Fibroblast of gingiva (primary cell): ENCODE measurements around the gene CST1.

ENCODE experiments used
- DNase-seq: peaks from one replicate; pipeline ENCODE4 v3.0.0-alpha.2; 2011; ENCODE audit warnings: low read depth

The CST1 gene

GRCh38 chr20:23702021-23702420 is 48.7 kb downstream of the CST1 start:
- DNase-seq = no peak

GRCh38 chr20:23700931-23701330 is 49.8 kb downstream of the CST1 start:
- no peak for DNase-seq

- DNase-seq = no peak
Measured at GRCh38 chr20:23697947-23698346, 52.8 kb downstream of the CST1 start.
